Measurements from ENCODE around the gene CFAP54.

GRCh38 chr12:96881608-96882007 is 392.2 kb downstream of the CFAP54 start:
- TF ChIP-seq SMC3 (IDR thresholded peaks at IDR 0.05; ENCODE audit: low read depth, low read length) = no peak
- TF ChIP-seq CTCF (conservative IDR thresholded peaks at IDR 0.05; ENCODE audit: low read depth, low read length) = no peak

Data from IMR-90 (cell line).